T-helper 17 cell (primary cell): Measurements from ENCODE around the gene PDXP. TPM values are rescaled to one million over a fixed set of nuclear protein-coding genes. Genes with fewer than 3 reads are reported as not detected.

Source experiments
- ATAC-seq: fragments of 150-1000 bp; cut with Tn5 transposase; 2 replicates; pipeline ENCODE4 v1.10.0; 2021; ENCODE audit warnings: mild to moderate bottlenecking, moderate library complexity
- DNase-seq, 3 donors: peaks; one replicate each; pipeline versions ENCODE4 v3.0.0 to v3.0.0-alpha.2; 2020 to 2021
- H3K9me3 ChIP-seq: one replicate; pipeline ENCODE4 v1.7.0; 2013; ENCODE audit warnings: low read length, mild to moderate bottlenecking; ENCODE audit not compliant: control insufficient read depth, poor library complexity, severe bottlenecking
- H3K27ac Mint-ChIP-seq: one replicate; pipeline ENCODE4 v1.8.0; 2022; ENCODE audit warnings: mild to moderate bottlenecking, moderate library complexity, mixed read lengths
- H3K27me3 Mint-ChIP-seq: one replicate; pipeline ENCODE4 v1.8.0; 2022; ENCODE audit warnings: mixed read lengths
- H3K36me3 Mint-ChIP-seq: one replicate; pipeline ENCODE4 v1.8.0; 2022; ENCODE audit warnings: low read depth, mixed read lengths
- H3K4me1 Mint-ChIP-seq: one replicate; pipeline ENCODE4 v1.8.0; 2022; ENCODE audit warnings: mild to moderate bottlenecking, mixed read lengths
- H3K4me3 Mint-ChIP-seq: one replicate; pipeline ENCODE4 v1.8.0; 2022; ENCODE audit warnings: mild to moderate bottlenecking, moderate library complexity, mixed read lengths
- total RNA-seq, 4 donors: library from RNA in 2 of 4; stranded (reverse) in 2 of 4; gene quantifications; one replicate each; pipeline ENCODE4 v1.2.3 and lab custom pipeline; 2022 to 2026

The PDXP gene
- total RNA-seq, 2 donors from 2014 or later, result 2.6 to 3.0 TPM

- no peak overlapping the region for H3K27ac Mint-ChIP-seq
- no peak overlapping the region for H3K4me3 Mint-ChIP-seq
- H3K36me3 Mint-ChIP-seq, result no peaks in the 10 kb centered on the region
- no peaks in the 10 kb centered on the region for H3K27me3 Mint-ChIP-seq
- H3K4me1 Mint-ChIP-seq, result peaks cover 4% of the 10 kb centered on the region
- DNase-seq (no peak), ATAC-seq (no peak)
- H3K9me3 ChIP-seq, result no peaks in the 10 kb centered on the region
Measured at GRCh38 chr22:37708580-37709444, 50.3 kb downstream of the PDXP start.

- Mint-ChIP-seq H3K4me1 (peaks cover 4% of the 10 kb centered on the region), H3K4me3 (no peak overlapping the region), H3K27ac (no peak overlapping the region), H3K36me3 (no peaks in the 10 kb centered on the region), H3K27me3 (no peaks in the 10 kb centered on the region)
- no peak for ATAC-seq
- H3K9me3 ChIP-seq, result no peaks in the 10 kb centered on the region
- no peak for DNase-seq
Measured at GRCh38 chr22:37709445-37709765, 50.9 kb downstream of the PDXP start.

GRCh38 chr22:37710675-37711074 lies 52.2 kb downstream of the PDXP start:
- Mint-ChIP-seq H3K4me1 (peaks cover 3% of the 10 kb centered on the region), H3K27me3 (no peaks in the 10 kb centered on the region), H3K4me3 (no peak overlapping the region), H3K27ac (no peak overlapping the region), H3K36me3 (no peaks in the 10 kb centered on the region)
- H3K9me3 ChIP-seq, result no peaks in the 10 kb centered on the region
- no peak for DNase-seq
- ATAC-seq, result no peak

GRCh38 chr22:37711490-37711889 lies 53.0 kb downstream of the PDXP start:
- H3K27ac Mint-ChIP-seq, result no peak overlapping the region
- H3K4me1 Mint-ChIP-seq, result peaks cover 3% of the 10 kb centered on the region
- DNase-seq (no peak), ATAC-seq (no peak)
- H3K9me3 ChIP-seq, result no peaks in the 10 kb centered on the region
- H3K36me3 Mint-ChIP-seq, result no peaks in the 10 kb centered on the region
- no peak overlapping the region for H3K4me3 Mint-ChIP-seq
- no peaks in the 10 kb centered on the region for H3K27me3 Mint-ChIP-seq

- no peaks in the 10 kb centered on the region for H3K27me3 Mint-ChIP-seq
- no peak overlapping the region for H3K4me3 Mint-ChIP-seq
- DNase-seq (no peak), ATAC-seq (no peak)
- H3K9me3 ChIP-seq, result no peaks in the 10 kb centered on the region
- peaks cover 3% of the 10 kb centered on the region for H3K4me1 Mint-ChIP-seq
- H3K27ac Mint-ChIP-seq, result no peak overlapping the region
- no peaks in the 10 kb centered on the region for H3K36me3 Mint-ChIP-seq
Measured at GRCh38 chr22:37713761-37714160, 55.2 kb downstream of the PDXP start.

GRCh38 chr22:37714634-37715033 lies 56.1 kb downstream of the PDXP start:
- DNase-seq (no peak), ATAC-seq (no peak)
- H3K9me3 ChIP-seq, result no peaks in the 10 kb centered on the region
- H3K27me3 Mint-ChIP-seq, result no peaks in the 10 kb centered on the region
- peaks cover 3% of the 10 kb centered on the region for H3K4me1 Mint-ChIP-seq
- H3K27ac Mint-ChIP-seq, result no peak overlapping the region
- H3K4me3 Mint-ChIP-seq, result no peak overlapping the region
- no peaks in the 10 kb centered on the region for H3K36me3 Mint-ChIP-seq

GRCh38 chr22:37715760-37716159 lies 57.2 kb downstream of the PDXP start:
- Mint-ChIP-seq H3K27me3 (no peaks in the 10 kb centered on the region), H3K4me3 (no peak overlapping the region), H3K27ac (no peak overlapping the region), H3K4me1 (peaks cover 2% of the 10 kb centered on the region), H3K36me3 (no peaks in the 10 kb centered on the region)
- DNase-seq, result no peak
- no peaks in the 10 kb centered on the region for H3K9me3 ChIP-seq
- no peak for ATAC-seq

Other genes with a start within 250 kb of the PDXP start
- under 1 TPM; 0.10 to 0.12 TPM for gene ELFN2, start 231.2 kb upstream of the PDXP start, total RNA-seq
- 100 to 1,000 TPM; 139 to 150 TPM for gene MFNG, start 172.3 kb upstream of the PDXP start, total RNA-seq
- under 1 TPM; 0.12 to 0.31 TPM for gene CARD10, start 139.3 kb upstream of the PDXP start, total RNA-seq
- gene CDC42EP1, start 98.2 kb upstream of the PDXP start, total RNA-seq, result not detected
- gene LGALS2, start 78.6 kb upstream of the PDXP start, total RNA-seq, result 1 to 10 TPM; 1.9 to 6.1 TPM
- 10 to 100 TPM; 70.5 to 86.8 TPM for gene GGA1, start 49.9 kb upstream of the PDXP start, total RNA-seq
- 10 to 100 TPM; 79.7 to 97.5 TPM for gene SH3BP1, start 19.1 kb upstream of the PDXP start, total RNA-seq
- 100 to 1,000 TPM; 152 to 154 TPM for gene LGALS1, start 16.9 kb downstream of the PDXP start, total RNA-seq
- 10 to 100 TPM; 26.2 to 34.8 TPM for gene NOL12, start 27.6 kb downstream of the PDXP start, total RNA-seq
- gene TRIOBP, start 38.3 kb downstream of the PDXP start, total RNA-seq, result 10 to 100 TPM; 14.3 to 18.8 TPM
- gene GCAT, start 149.2 kb downstream of the PDXP start, total RNA-seq, result 1 to 10 TPM in 1 of 2 donors, under 1 TPM in 1; 0.78 to 2.6 TPM
- gene GALR3, start 164.7 kb downstream of the PDXP start, total RNA-seq, result not detected
- gene ANKRD54, start 185.6 kb downstream of the PDXP start, total RNA-seq, result 10 to 100 TPM; 21.3 to 24.4 TPM
- gene EIF3L, start 190.7 kb downstream of the PDXP start, total RNA-seq, result 100 to 1,000 TPM; 517 to 546 TPM
- 10 to 100 TPM; 19.2 to 21.9 TPM for gene MICALL1, start 247.6 kb downstream of the PDXP start, total RNA-seq